ENCODE data around the gene SPATS1. TPM values are rescaled to one million over a fixed set of nuclear protein-coding genes. Genes with fewer than 3 reads are reported as not detected.
"Not testable (repeated sequence)": the region's sequence is repeated elsewhere in the genome, so short reads cannot be mapped to it uniquely, and the experiment has no call there.

The SPATS1 gene
- total RNA-seq, 1 donor from 2014 or later: not detected

DNA sequence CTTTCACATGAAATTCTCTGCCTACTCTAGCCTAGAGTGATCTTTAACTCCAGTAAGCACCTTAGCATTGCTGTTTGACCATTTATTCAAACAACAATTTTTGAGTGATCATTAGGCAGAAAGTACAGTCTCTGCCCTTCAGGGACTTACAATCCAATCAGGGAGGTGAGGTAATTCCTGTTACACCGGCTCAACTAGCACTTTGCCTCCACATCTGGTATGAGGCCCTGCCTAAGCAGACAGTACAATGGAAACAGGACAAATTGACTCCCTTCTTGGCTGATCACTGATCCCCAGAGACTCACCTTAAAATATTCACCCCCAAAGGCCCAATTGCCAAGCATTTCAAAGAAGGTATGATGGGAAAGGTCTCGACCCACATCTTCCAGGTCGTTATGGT lies 30.7 kb upstream of the SPATS1 start:
- peaks cover 16% of the 10 kb centered on the region for H3K4me1 Mint-ChIP-seq (ENCODE audit: low read depth)
- peak overlapping the region; percentile 98 for H3K4me3 Mint-ChIP-seq (ENCODE audit: low read depth)
- DNase-seq (ENCODE audit: low spot score, unreplicated experiment): no peak
- H3K9me3 Mint-ChIP-seq (ENCODE audit: low read depth): no peaks in the 10 kb centered on the region
- no peak overlapping the region for H3K27ac Mint-ChIP-seq
- H3K36me3 Mint-ChIP-seq (ENCODE audit: insufficient read depth): peaks cover 12% of the 10 kb centered on the region
- TF ChIP-seq, protein P1, sequence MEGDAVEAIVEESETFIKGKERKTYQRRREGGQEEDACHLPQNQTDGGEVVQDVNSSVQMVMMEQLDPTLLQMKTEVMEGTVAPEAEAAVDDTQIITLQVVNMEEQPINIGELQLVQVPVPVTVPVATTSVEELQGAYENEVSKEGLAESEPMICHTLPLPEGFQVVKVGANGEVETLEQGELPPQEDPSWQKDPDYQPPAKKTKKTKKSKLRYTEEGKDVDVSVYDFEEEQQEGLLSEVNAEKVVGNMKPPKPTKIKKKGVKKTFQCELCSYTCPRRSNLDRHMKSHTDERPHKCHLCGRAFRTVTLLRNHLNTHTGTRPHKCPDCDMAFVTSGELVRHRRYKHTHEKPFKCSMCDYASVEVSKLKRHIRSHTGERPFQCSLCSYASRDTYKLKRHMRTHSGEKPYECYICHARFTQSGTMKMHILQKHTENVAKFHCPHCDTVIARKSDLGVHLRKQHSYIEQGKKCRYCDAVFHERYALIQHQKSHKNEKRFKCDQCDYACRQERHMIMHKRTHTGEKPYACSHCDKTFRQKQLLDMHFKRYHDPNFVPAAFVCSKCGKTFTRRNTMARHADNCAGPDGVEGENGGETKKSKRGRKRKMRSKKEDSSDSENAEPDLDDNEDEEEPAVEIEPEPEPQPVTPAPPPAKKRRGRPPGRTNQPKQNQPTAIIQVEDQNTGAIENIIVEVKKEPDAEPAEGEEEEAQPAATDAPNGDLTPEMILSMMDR (IDR thresholded peaks at IDR 0.05; ENCODE audit: unreplicated experiment): no peak
- peaks cover 2% of the 10 kb centered on the region for H3K27me3 Mint-ChIP-seq

DNA sequence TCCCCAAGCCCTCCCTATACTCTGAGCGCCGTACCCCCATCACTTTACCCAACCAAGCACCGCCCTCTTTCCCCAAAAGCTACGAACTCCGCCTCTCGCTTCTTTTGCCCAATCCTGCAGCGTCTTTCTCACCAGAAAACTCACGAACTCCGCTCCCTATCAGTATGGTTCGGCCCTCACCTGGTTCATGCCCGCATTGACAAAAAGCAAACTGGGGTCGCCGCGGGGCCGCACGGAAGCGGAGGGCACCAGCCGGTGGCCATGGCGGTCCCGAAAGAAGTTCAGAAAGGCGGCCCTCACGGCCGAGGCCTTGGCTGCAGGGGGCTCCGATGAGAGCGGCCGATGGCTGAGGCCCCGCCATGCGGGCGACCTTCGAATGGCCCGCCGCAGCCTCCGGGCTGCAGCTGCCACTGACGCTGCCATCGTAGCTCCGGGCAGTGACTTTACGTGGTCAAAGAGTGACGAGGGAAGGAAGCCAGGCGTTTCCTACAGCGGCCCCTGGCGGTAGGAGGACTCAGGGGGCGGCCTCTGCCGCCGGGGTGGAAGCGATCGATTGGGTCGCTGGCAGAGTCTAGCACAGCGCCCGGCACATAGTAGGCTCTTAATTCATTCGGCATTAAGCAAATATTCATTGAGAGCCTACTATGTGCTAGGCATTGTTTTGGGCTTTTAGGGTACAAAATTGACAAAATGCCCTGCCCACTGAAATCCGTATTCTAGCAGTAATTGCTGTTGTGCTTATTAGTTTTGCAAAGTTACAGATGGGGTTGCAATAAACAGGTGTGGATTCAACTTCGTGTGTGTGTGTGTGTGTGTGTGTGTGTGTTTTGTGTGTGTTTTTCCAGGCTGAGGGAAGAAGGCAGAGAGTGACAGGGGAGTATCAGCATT lies 29.3 kb upstream of the SPATS1 start, which contains the start of gene AARS2:
Gene AARS2, minus strand, starts transcription at position 447 of the 888 bp plus-strand sequence. Its CDS starts 24 bp downstream, at position 423.
- Mint-ChIP-seq H3K9me3 (ENCODE audit: low read depth) (no peaks in the 10 kb centered on the region), H3K27ac (peak within 1 kb of the TSS; percentile 95), H3K36me3 (ENCODE audit: insufficient read depth) (peaks cover 9% of the 10 kb centered on the region), H3K4me1 (ENCODE audit: low read depth) (peaks cover 22% of the 10 kb centered on the region), H3K4me3 (ENCODE audit: low read depth) (peak within 1 kb of the TSS; percentile 98), H3K27me3 (peaks cover 5% of the 10 kb centered on the region)
- TF ChIP-seq, protein P1 (IDR thresholded peaks at IDR 0.05; ENCODE audit: unreplicated experiment): peak; percentile 99
- peak; percentile 89 for DNase-seq (ENCODE audit: low spot score, unreplicated experiment)

DNA sequence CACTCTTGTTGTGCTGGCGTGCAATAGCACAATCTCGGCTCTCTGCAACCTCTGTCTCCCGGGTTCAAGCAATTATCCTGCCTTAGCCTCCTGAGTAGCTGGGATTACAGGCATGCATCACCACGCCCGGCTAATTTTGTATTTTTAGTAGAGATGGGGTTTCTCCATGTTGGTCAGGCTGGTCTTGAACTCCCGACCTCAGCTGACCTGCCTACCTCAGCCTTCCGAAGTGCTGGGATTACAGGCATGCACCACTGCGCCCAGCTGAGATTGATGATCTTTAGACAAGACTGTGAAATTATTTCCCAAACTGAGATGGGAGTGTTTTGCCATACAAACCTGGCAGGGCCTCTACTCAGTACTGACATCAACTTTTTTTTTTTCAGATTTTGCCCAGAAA lies 27.8 kb upstream of the SPATS1 start:
- peaks cover 21% of the 10 kb centered on the region for H3K4me1 Mint-ChIP-seq (ENCODE audit: low read depth)
- H3K9me3 Mint-ChIP-seq (ENCODE audit: low read depth); H3K36me3 Mint-ChIP-seq (ENCODE audit: insufficient read depth); H3K27ac Mint-ChIP-seq; DNase-seq (ENCODE audit: low spot score, unreplicated experiment); H3K4me3 Mint-ChIP-seq (ENCODE audit: low read depth): not testable (repeated sequence)
- peaks cover 20% of the 10 kb centered on the region for H3K27me3 Mint-ChIP-seq

DNA sequence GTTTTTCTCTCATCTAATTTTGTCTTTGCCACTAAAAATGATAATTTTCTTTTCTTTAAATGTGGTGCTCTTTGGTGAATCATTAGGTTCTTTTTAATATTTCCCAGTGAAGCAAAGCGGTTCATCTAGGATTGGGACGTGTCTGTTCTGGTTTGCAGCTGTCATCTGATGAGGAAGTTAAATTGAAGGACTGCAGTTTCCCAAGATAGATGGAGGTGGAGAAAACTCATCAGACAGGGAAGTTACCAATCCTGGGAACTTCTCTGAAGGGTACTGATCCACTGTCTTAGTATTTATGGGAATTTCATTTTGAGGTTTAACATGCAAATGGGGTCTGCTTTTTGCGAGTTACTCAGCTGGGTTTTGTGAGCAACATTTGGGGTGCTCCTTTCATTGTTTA lies 26.9 kb upstream of the SPATS1 start:
- Mint-ChIP-seq H3K4me3 (ENCODE audit: low read depth) (no peak overlapping the region), H3K4me1 (ENCODE audit: low read depth) (peaks cover 17% of the 10 kb centered on the region), H3K27ac (no peak overlapping the region), H3K9me3 (ENCODE audit: low read depth) (no peaks in the 10 kb centered on the region), H3K27me3 (peaks cover 24% of the 10 kb centered on the region), H3K36me3 (ENCODE audit: insufficient read depth) (no peaks in the 10 kb centered on the region)
- TF ChIP-seq, protein P1 (IDR thresholded peaks at IDR 0.05; ENCODE audit: unreplicated experiment): no peak
- no peak for DNase-seq (ENCODE audit: low spot score, unreplicated experiment)

DNA sequence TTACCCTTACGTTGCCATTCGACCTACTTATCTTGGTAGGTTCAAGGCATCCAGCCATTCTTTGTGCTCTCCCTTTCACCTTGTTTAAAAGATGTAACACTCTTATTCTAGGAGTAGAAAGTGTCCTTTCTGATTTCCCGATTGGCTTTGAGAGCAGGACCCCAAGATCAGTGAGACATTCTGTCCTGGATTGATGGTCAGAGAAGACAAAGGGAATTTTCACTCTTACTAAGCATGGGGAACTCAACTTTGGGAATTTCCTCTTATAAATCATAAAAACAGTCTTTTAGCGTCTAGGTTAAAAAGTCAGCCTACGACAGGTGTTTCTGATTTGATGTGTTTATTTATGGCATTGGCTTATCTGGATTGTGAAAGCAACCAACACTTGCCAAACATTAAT lies 26.5 kb upstream of the SPATS1 start:
- peaks cover 28% of the 10 kb centered on the region for H3K27me3 Mint-ChIP-seq

More for the DNA sequence above, 26.5 kb upstream of the SPATS1 start:
- no peak for DNase-seq (ENCODE audit: low spot score, unreplicated experiment)
- Mint-ChIP-seq H3K9me3 (ENCODE audit: low read depth) (no peaks in the 10 kb centered on the region), H3K36me3 (ENCODE audit: insufficient read depth) (no peaks in the 10 kb centered on the region), H3K4me3 (ENCODE audit: low read depth) (no peak overlapping the region), H3K27ac (no peak overlapping the region), H3K4me1 (ENCODE audit: low read depth) (peaks cover 17% of the 10 kb centered on the region)
- TF ChIP-seq, protein P1 (IDR thresholded peaks at IDR 0.05; ENCODE audit: unreplicated experiment): no peak
